HG03025 (cell line): ENCODE measurements around the gene CCR7.

Experiments
- ATAC-seq: cut with Tn5 transposase; IDR thresholded peaks from one replicate; pipeline ENCODE4 v1.9.1; 2021; ENCODE audit warnings: mild to moderate bottlenecking, moderate library complexity; ENCODE audit not compliant: unreplicated experiment, low FRiP score

Gene CCR7

GRCh38 chr17:40564883-40565768, at the start of gene CCR7:
TSS of gene CCR7 (minus strand) at chr17:40565472. CDS start at chr17:40565409, 63 bp downstream.
- ATAC-seq: no peak

GRCh38 chr17:40614431-40615067, 49.3 kb upstream of the CCR7 start:
- ATAC-seq: peak; percentile 15

- no peak for ATAC-seq
These were observed 48.3 kb upstream of the CCR7 start for GRCh38 chr17:40613467-40614154.

- no peak for ATAC-seq
These were observed 47.5 kb upstream of the CCR7 start for GRCh38 chr17:40612599-40613244.

- ATAC-seq: no peak
These were observed 46.7 kb upstream of the CCR7 start for GRCh38 chr17:40611840-40612474.

GRCh38 chr17:40610359-40610758, 45.1 kb upstream of the CCR7 start:
- ATAC-seq: no peak

- no peak for ATAC-seq
These were observed 42.8 kb upstream of the CCR7 start for GRCh38 chr17:40608061-40608581.

GRCh38 chr17:40607641-40608040, 42.4 kb upstream of the CCR7 start:
- ATAC-seq: no peak

- no peak for ATAC-seq
These were observed 41.5 kb upstream of the CCR7 start for GRCh38 chr17:40606548-40607353.

GRCh38 chr17:40605306-40605705, 40.0 kb upstream of the CCR7 start:
- ATAC-seq: no peak

GRCh38 chr17:40604327-40605080, 39.2 kb upstream of the CCR7 start:
- no peak for ATAC-seq

- ATAC-seq: no peak
These were observed 37.5 kb upstream of the CCR7 start for GRCh38 chr17:40602445-40603443.

- ATAC-seq: no peak
These were observed 35.3 kb upstream of the CCR7 start for GRCh38 chr17:40600486-40601046.

GRCh38 chr17:40599468-40599763, 34.1 kb upstream of the CCR7 start:
- ATAC-seq: no peak

GRCh38 chr17:40598619-40599467, 33.6 kb upstream of the CCR7 start:
- peak; percentile 42 for ATAC-seq

GRCh38 chr17:40598301-40598618, 33.0 kb upstream of the CCR7 start:
- ATAC-seq: no peak
